PC-3 (cell line): ENCODE data around the gene POLR2M. TPM values are rescaled to one million over a fixed set of nuclear protein-coding genes. Genes with fewer than 3 reads are reported as not detected.

Experiments
- ATAC-seq: fragments of 200-7000 bp; cut with Tn5 transposase; 2 replicates; pipeline ENCODE4 v1.9.1; 2020; ENCODE audit warnings: mild to moderate bottlenecking, moderate library complexity
- BruUV-seq: library from RNA; stranded (reverse); fragments of 400-500 nt; replicated peaks from 2 replicates; lab custom pipeline; 2021; lab: Mats Ljungman, UMichigan
- CTCF ChIA-PET: fragments of 300-600 bp; sonication (Branson Sonifier 250); formaldehyde crosslinking; loops from one replicate; lab custom pipeline; 2022; ENCODE audit warnings: antibody characterized with exemption; lab: Charles Lee
- POLR2A ChIA-PET: fragments of 300-600 bp; sonication (Branson Sonifier 250); formaldehyde crosslinking; loops from one replicate; lab custom pipeline; 2022; ENCODE audit warnings: antibody characterized with exemption; ENCODE audit not compliant: unreplicated experiment; lab: Charles Lee
- DNase-seq: peaks from one replicate; pipeline ENCODE4 v3.0.0-alpha.2; 2015
- H2AFZ ChIP-seq: fragments of 300-600 bp; sonication (generic); 2 replicates; pipeline ENCODE4 v1.6.0; 2016; ENCODE audit warnings: antibody characterized with exemption, low read length
- H3F3A ChIP-seq: fragments of 300-600 bp; sonication (generic); one replicate; pipeline ENCODE4 v1.6.0; 2017; ENCODE audit warnings: antibody characterized with exemption, low read length, control low read depth, mild to moderate bottlenecking; ENCODE audit not compliant: unreplicated experiment
- H3K27ac ChIP-seq: fragments of 300-600 bp; sonication (generic); 2 replicates; pipeline ENCODE4 v1.5.1; 2016; ENCODE audit warnings: mild to moderate bottlenecking, low read length
- H3K27me3 ChIP-seq: fragments of 300-600 bp; sonication (generic); 2 replicates; pipeline ENCODE4 v1.6.1; 2016; ENCODE audit warnings: low read length, mixed read lengths
- H3K36me3 ChIP-seq: fragments of 300-600 bp; sonication (generic); 2 replicates; pipeline ENCODE4 v1.6.1; 2016; ENCODE audit warnings: low read depth, mixed run types, low read length, mixed read lengths
- H3K4me1 ChIP-seq: fragments of 300-600 bp; sonication (generic); 2 replicates; pipeline ENCODE4 v1.5.1; 2016; ENCODE audit warnings: low read length; ENCODE audit not compliant: insufficient read depth
- H3K4me2 ChIP-seq: fragments of 300-600 bp; sonication (generic); 2 replicates; pipeline ENCODE4 v1.6.0; 2016; ENCODE audit warnings: low read length
- H3K4me3 ChIP-seq: fragments of 300-600 bp; sonication (generic); 2 replicates; pipeline ENCODE4 v1.5.1; 2016; ENCODE audit warnings: mild to moderate bottlenecking, low read length, mixed read lengths
- H3K79me2 ChIP-seq: fragments of 300-600 bp; sonication (generic); 2 replicates; pipeline ENCODE4 v1.6.1; 2017; ENCODE audit warnings: low read length, mixed read lengths
- H3K9ac ChIP-seq: fragments of 300-600 bp; sonication (generic); 2 replicates; pipeline ENCODE4 v1.6.0; 2016; ENCODE audit warnings: mild to moderate bottlenecking, low read length
- H3K9me2 ChIP-seq: fragments of 300-600 bp; sonication (generic); replicated peaks from 2 replicates; pipeline ENCODE4 v1.6.1; 2016; ENCODE audit warnings: mixed run types, low read length, mixed read lengths
- H3K9me3 ChIP-seq: fragments of 300-600 bp; sonication (generic); 2 replicates; pipeline ENCODE4 v1.6.1; 2016; ENCODE audit warnings: low read length, mixed read lengths
- H4K20me1 ChIP-seq: fragments of 300-600 bp; sonication (generic); 2 replicates; pipeline ENCODE4 v1.6.1; 2016; ENCODE audit warnings: low read length, mixed read lengths
- EZH2 ChIP-seq: fragments of 300-600 bp; sonication (generic); IDR thresholded peaks from one replicate; pipeline ENCODE4 v1.6.1; 2017; ENCODE audit warnings: antibody characterized with exemption, mild to moderate bottlenecking, low read length; ENCODE audit not compliant: unreplicated experiment
- EZH2phosphoT487 ChIP-seq: fragments of 300-600 bp; sonication (generic); IDR thresholded peaks from 2 replicates; pipeline ENCODE4 v1.6.1; 2018; ENCODE audit warnings: mild to moderate bottlenecking, antibody characterized with exemption, low read length, borderline replicate concordance
- intact Hi-C: fragments of 100-400 bp; cut with micrococcal nuclease; formaldehyde crosslinking; loops from 2 replicates; pipeline ENCODE4 v1.9.0; 2023
- total RNA-seq: library from RNA; depleted of rRNA; stranded (reverse); fragments of >200 nt; gene quantifications from 2 replicates; pipeline ENCODE4 v1.2.3, GENCODE V29; 2014
- TF ChIP-seq, protein P1 (sequence below): fragments of 300-600 bp; sonication (generic); conservative IDR thresholded peaks from 2 replicates; pipeline ENCODE4 v1.5.1; 2017; ENCODE audit warnings: antibody characterized with exemption, low read depth, mild to moderate bottlenecking, low read length

POLR2M gene
- total RNA-seq, 1 experiment from 2014 or later: 487 TPM

DNA sequence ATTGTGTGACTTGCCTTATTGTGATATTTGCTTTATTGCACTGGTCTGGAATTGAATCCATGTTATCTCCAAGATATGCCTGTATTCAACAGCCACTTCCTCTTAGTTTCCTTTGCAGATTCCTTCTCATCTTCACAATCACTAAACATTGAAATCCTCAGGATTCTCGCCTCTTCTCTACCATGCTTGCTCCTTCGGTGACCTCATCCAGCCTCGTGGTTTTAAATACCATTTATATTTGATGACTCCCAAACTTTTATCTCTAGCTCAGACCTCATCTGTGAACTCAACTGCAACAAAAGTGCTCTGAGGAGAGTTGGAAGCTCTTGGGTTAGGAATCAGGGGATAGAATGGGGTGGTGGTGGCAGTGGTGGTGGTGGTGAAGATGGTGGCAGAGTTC is 19.9 kb downstream of the POLR2M start:
- no peak for TF ChIP-seq EZH2phosphoT487
- TF ChIP-seq, protein P1, sequence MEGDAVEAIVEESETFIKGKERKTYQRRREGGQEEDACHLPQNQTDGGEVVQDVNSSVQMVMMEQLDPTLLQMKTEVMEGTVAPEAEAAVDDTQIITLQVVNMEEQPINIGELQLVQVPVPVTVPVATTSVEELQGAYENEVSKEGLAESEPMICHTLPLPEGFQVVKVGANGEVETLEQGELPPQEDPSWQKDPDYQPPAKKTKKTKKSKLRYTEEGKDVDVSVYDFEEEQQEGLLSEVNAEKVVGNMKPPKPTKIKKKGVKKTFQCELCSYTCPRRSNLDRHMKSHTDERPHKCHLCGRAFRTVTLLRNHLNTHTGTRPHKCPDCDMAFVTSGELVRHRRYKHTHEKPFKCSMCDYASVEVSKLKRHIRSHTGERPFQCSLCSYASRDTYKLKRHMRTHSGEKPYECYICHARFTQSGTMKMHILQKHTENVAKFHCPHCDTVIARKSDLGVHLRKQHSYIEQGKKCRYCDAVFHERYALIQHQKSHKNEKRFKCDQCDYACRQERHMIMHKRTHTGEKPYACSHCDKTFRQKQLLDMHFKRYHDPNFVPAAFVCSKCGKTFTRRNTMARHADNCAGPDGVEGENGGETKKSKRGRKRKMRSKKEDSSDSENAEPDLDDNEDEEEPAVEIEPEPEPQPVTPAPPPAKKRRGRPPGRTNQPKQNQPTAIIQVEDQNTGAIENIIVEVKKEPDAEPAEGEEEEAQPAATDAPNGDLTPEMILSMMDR: no peak
- TF ChIP-seq EZH2: no peak
- H3K36me3 ChIP-seq: no peaks in the 10 kb centered on the region
- no peaks in the 10 kb centered on the region for H3K4me1 ChIP-seq
- H3K9ac ChIP-seq: no peak overlapping the region
- ATAC-seq (no peak), DNase-seq (no peak)
- POLR2A ChIA-PET: no interaction called here
- H3K79me2 ChIP-seq: no peaks in the 10 kb centered on the region
- H4K20me1 ChIP-seq: no peaks in the 10 kb centered on the region
- no peaks in the 10 kb centered on the region for H3F3A ChIP-seq
- no TSS peak for BruUV-seq
- H3K4me2 ChIP-seq: no peak overlapping the region
- intact Hi-C loops: no loop called here
- no peaks in the 10 kb centered on the region for H3K27me3 ChIP-seq
- H3K9me2 ChIP-seq: no peaks in the 10 kb centered on the region
- CTCF ChIA-PET: no interaction called here
- no peaks in the 10 kb centered on the region for H3K9me3 ChIP-seq
- H3K27ac ChIP-seq: no peak overlapping the region
- no peak overlapping the region for H2AFZ ChIP-seq
- no peak overlapping the region for H3K4me3 ChIP-seq

DNA sequence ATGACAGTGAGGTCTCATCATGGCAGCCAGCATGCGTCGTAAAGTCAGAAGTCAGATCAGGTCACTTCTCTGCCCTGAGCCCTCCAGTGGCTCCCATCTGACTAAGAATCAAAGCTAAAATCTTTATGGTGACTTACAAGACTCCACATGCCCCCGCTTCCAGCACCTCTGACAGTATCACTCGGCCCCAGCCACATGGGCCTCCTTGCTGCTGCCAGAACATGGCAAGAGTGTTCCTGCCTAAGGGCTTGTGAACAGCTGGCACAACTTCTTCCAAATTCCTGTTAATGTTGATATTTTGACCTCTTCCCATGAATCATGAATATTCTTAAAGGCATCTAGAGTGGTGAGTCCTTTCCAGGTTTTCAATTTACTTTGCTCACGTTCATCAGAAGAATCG is 20.5 kb downstream of the POLR2M start:
- Histone ChIP-seq H4K20me1 (no peaks in the 10 kb centered on the region), H3K36me3 (no peaks in the 10 kb centered on the region), H3K79me2 (no peaks in the 10 kb centered on the region), H3K4me1 (no peaks in the 10 kb centered on the region), H3K9ac (no peak overlapping the region), H3K9me2 (no peaks in the 10 kb centered on the region), H3F3A (no peaks in the 10 kb centered on the region), H2AFZ (no peak overlapping the region), H3K4me2 (no peak overlapping the region), H3K4me3 (no peak overlapping the region), H3K27me3 (no peaks in the 10 kb centered on the region), H3K9me3 (no peaks in the 10 kb centered on the region), H3K27ac (no peak overlapping the region)
- TF ChIP-seq, protein P1: no peak
- TF ChIP-seq EZH2phosphoT487 (no peak), EZH2 (no peak)
- POLR2A ChIA-PET: no interaction called here
- BruUV-seq: no TSS peak
- intact Hi-C loops: no loop called here
- DNase-seq: no peak
- ATAC-seq: no peak
- CTCF ChIA-PET: no interaction called here

DNA sequence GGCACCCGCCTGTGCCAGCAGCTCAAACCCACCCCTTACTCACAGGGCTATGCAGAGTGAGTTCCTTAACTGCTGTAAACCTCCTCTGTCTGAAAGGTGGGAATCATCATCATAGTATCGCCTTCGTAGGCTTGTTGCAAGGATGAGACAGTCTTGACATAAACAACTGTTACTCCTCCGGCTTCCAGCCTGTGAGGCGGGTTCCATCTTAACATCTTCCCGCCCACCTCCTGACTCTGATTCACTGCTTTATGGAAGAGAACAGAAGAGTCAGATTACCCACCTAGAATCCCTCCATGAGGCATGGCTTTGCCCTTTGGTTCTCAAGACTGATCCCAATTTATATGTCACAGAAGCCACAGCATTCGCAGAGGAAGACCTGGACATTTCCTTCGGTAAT is 21.9 kb downstream of the POLR2M start:
- BruUV-seq: no TSS peak
- no peak for DNase-seq

More for the DNA sequence above, 21.9 kb downstream of the POLR2M start:
- ATAC-seq: no peak
- intact Hi-C loops: no loop called here
- Histone ChIP-seq H3K4me3 (no peak overlapping the region), H3K27me3 (no peaks in the 10 kb centered on the region), H3F3A (no peaks in the 10 kb centered on the region), H4K20me1 (no peaks in the 10 kb centered on the region), H3K9me3 (no peaks in the 10 kb centered on the region), H3K9me2 (no peaks in the 10 kb centered on the region), H3K36me3 (no peaks in the 10 kb centered on the region), H3K4me1 (peaks cover 4% of the 10 kb centered on the region; the same call in 1 of the 2 replicates), H3K9ac (no peak overlapping the region), H3K27ac (no peak overlapping the region), H2AFZ (no peak overlapping the region), H3K4me2 (no peak overlapping the region), H3K79me2 (no peaks in the 10 kb centered on the region)
- TF ChIP-seq, protein P1: no peak
- TF ChIP-seq EZH2 (no peak), EZH2phosphoT487 (no peak)
- POLR2A ChIA-PET: no interaction called here
- CTCF ChIA-PET: no interaction called here
